ENCODE data around the gene ATL1.

GRCh38 chr14:50569714-50570274 lies 9.8 kb downstream of the ATL1 start:
- TF ChIP-seq POLR2A (IDR thresholded peaks at IDR 0.05) (no peak), POLR2AphosphoS5 (IDR thresholded peaks at IDR 0.05) (no peak), CTCF (IDR thresholded peaks at IDR 0.05) (no peak), EP300 (IDR thresholded peaks at IDR 0.05) (no peak)

Data from gastroesophageal sphincter (tissue), 3 donors.